HEK293 (cell line): Measurements from ENCODE around the gene SPINT2.

Source experiments
- CTCF ChIA-PET: fragments of 350-600 bp; formaldehyde crosslinking; extraction: SDS; loops from one replicate; lab custom pipeline; 2021; ENCODE audit warnings: antibody characterized with exemption; lab: Yijun Ruan, JAX
- POLR2A ChIA-PET: fragments of 300-600 bp; formaldehyde crosslinking; extraction: SDS; loops from one replicate; lab custom pipeline; 2020; ENCODE audit warnings: antibody characterized with exemption, inconsistent platforms; lab: Yijun Ruan, JAX
- H3K27ac ChIP-seq: fragments of 200-500 bp; sonication (Bioruptor generic); 2 replicates; pipeline ENCODE4 v1.5.1; 2014; ENCODE audit warnings: low read depth, low read length, control low read depth, inconsistent platforms; ENCODE audit errors: extremely low read depth
- H3K36me3 ChIP-seq, 2 experiments: fragments of 200-500 bp in 1 of 2; sonication (Bioruptor generic) in 1 of 2; 1 replicate in 1 of 2; 2 replicates in 1 of 2; pipeline ENCODE4 v1.5.1; 2014 to 2017; ENCODE audit warnings: inconsistent platforms in 2 of 2, low read length in 2 of 2; ENCODE audit not compliant: control insufficient read depth in 2 of 2, insufficient read depth in 1 of 2
- H3K4me1 ChIP-seq: fragments of 200-500 bp; sonication (Bioruptor generic); 2 replicates; pipeline ENCODE4 v1.5.1; 2014; ENCODE audit warnings: mild to moderate bottlenecking, low read length, inconsistent platforms; ENCODE audit not compliant: control insufficient read depth, insufficient read depth
- H3K4me3 ChIP-seq: 2 replicates; pipeline ENCODE4 v1.5.1; 2011; ENCODE audit warnings: low read depth, mild to moderate bottlenecking, control low read depth, low read length, moderate library complexity
- H3K9me3 ChIP-seq: fragments of 200-500 bp; sonication (Bioruptor generic); 2 replicates; pipeline ENCODE4 v1.5.1; 2014; ENCODE audit warnings: low read depth, low read length, inconsistent platforms; ENCODE audit not compliant: control insufficient read depth, insufficient read depth
- GLIS1 ChIP-seq: fragments of 450-650 bp; formaldehyde crosslinking; IDR thresholded peaks from 2 replicates; pipeline ENCODE4 v1.5.1; 2016; ENCODE audit warnings: missing biosample characterization, missing genetic modification characterization
- GLIS2 ChIP-seq: fragments of 450-650 bp; formaldehyde crosslinking; IDR thresholded peaks from 2 replicates; pipeline ENCODE4 v1.5.1; 2016; ENCODE audit warnings: missing biosample characterization, missing genetic modification characterization
- PBX3 ChIP-seq: sonication (generic); formaldehyde crosslinking; IDR thresholded peaks from 2 replicates; pipeline ENCODE4 v1.8.1; 2022; ENCODE audit warnings: mild to moderate bottlenecking, moderate library complexity, missing genetic modification reagents
- PRDM1 ChIP-seq: fragments of 450-650 bp; formaldehyde crosslinking; IDR thresholded peaks from 2 replicates; pipeline ENCODE4; 2016; ENCODE audit warnings: missing biosample characterization, missing genetic modification characterization
- REST ChIP-seq: fragments of 450-650 bp; formaldehyde crosslinking; IDR thresholded peaks from 2 replicates; pipeline ENCODE4 v1.5.1; 2016; ENCODE audit warnings: missing biosample characterization, missing genetic modification characterization
- WT1 ChIP-seq: fragments of 450-650 bp; formaldehyde crosslinking; IDR thresholded peaks from 2 replicates; pipeline ENCODE4 v1.5.1; 2016; ENCODE audit warnings: missing biosample characterization, missing genetic modification characterization
- ZNF175 ChIP-seq: fragments of 450-650 bp; formaldehyde crosslinking; IDR thresholded peaks from 2 replicates; pipeline ENCODE4 v1.5.1; 2016; ENCODE audit warnings: missing biosample characterization, missing genetic modification characterization
- ZNF184 ChIP-seq: fragments of 450-650 bp; IDR thresholded peaks from 2 replicates; pipeline ENCODE4 v1.5.1; 2018; ENCODE audit warnings: missing biosample characterization, mild to moderate bottlenecking, missing genetic modification characterization
- ZNF214 ChIP-seq: fragments of 450-650 bp; formaldehyde crosslinking; IDR thresholded peaks from 2 replicates; pipeline ENCODE4 v1.5.1; 2017; ENCODE audit warnings: missing biosample characterization, mild to moderate bottlenecking, missing genetic modification characterization, borderline replicate concordance
- ZNF223 ChIP-seq: fragments of 450-650 bp; formaldehyde crosslinking; IDR thresholded peaks from 2 replicates; pipeline ENCODE4 v1.5.1; 2016; ENCODE audit warnings: missing biosample characterization, missing genetic modification characterization
- ZNF404 ChIP-seq: fragments of 450-650 bp; formaldehyde crosslinking; IDR thresholded peaks from 2 replicates; pipeline ENCODE4 v1.5.1; 2017; ENCODE audit warnings: missing biosample characterization, missing genetic modification characterization
- ZNF510 ChIP-seq: fragments of 450-650 bp; formaldehyde crosslinking; IDR thresholded peaks from 2 replicates; pipeline ENCODE4 v1.5.1; 2018; ENCODE audit warnings: mild to moderate bottlenecking, missing genetic modification characterization, missing biosample characterization; ENCODE audit not compliant: insufficient replicate concordance
- ZNF558 ChIP-seq: fragments of 450-650 bp; formaldehyde crosslinking; IDR thresholded peaks from 2 replicates; pipeline ENCODE4 v1.5.1; 2016; ENCODE audit warnings: missing biosample characterization, missing genetic modification characterization
- ZNF660 ChIP-seq: fragments of 450-650 bp; IDR thresholded peaks from 2 replicates; pipeline ENCODE4 v1.5.1; 2018; ENCODE audit warnings: missing biosample characterization, mild to moderate bottlenecking, missing genetic modification characterization
- ZNF701 ChIP-seq: fragments of 450-650 bp; formaldehyde crosslinking; IDR thresholded peaks from 2 replicates; pipeline ENCODE4 v1.5.1; 2016; ENCODE audit warnings: missing biosample characterization, missing genetic modification characterization
- ZNF704 ChIP-seq: fragments of 450-650 bp; formaldehyde crosslinking; IDR thresholded peaks from 2 replicates; pipeline ENCODE4 v1.5.1; 2016; ENCODE audit warnings: missing biosample characterization, missing genetic modification characterization
- ZNF747 ChIP-seq: fragments of 450-650 bp; formaldehyde crosslinking; IDR thresholded peaks from 2 replicates; pipeline ENCODE4 v1.5.1; 2016; ENCODE audit warnings: missing biosample characterization, missing genetic modification characterization
- ZSCAN5A ChIP-seq: fragments of 450-650 bp; formaldehyde crosslinking; IDR thresholded peaks from 2 replicates; pipeline ENCODE4 v1.5.1; 2016; ENCODE audit warnings: missing biosample characterization, missing genetic modification characterization
- TF ChIP-seq, protein P1 (sequence below): fragments of 450-650 bp; formaldehyde crosslinking; IDR thresholded peaks from 2 replicates; pipeline ENCODE4 v1.5.1; 2016; ENCODE audit warnings: missing biosample characterization, missing genetic modification characterization
- TF ChIP-seq, protein P2 (sequence below): fragments of 450-650 bp; formaldehyde crosslinking; IDR thresholded peaks from 2 replicates; pipeline ENCODE4 v1.5.1; 2016; ENCODE audit warnings: missing biosample characterization, missing genetic modification characterization, low read depth

Gene SPINT2

DNA sequence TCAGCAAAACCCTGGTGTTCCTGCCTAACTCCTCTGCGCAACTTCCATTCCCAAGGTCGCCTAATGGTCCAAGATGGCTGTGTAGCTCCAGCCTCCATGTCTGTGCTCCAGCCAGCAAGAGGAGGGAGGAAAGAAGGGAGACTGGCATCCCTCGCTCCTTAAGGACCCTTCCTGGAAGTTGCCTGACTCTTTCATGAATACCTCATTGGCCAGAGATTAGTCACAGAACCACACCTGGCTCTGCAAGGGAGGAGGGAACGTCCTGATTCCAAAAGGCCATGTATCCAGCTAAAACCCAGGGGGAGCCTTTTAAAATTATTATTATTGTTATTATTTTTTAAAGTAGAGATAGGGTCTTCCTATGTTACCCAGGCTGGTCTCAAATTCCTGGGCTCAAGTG is 60.1 kb downstream of the SPINT2 start:
- Histone ChIP-seq H3K27ac (no peak overlapping the region), H3K9me3 (no peaks in the 10 kb centered on the region), H3K4me1 (peaks cover 8% of the 10 kb centered on the region), H3K36me3 (no peaks in the 10 kb centered on the region; a peak in 1 of 3 replicates), H3K4me3 (no peak overlapping the region)
- CTCF ChIA-PET = interaction anchor here (0.9 to 1.1 kb wide), 2 partner anchors 80 to 91 kb away, joined by 3 to 4 read pairs; no protein-coding TSS in a partner anchor
- POLR2A ChIA-PET = no interaction called here
- TF ChIP-seq ZNF184 (tag by site-specific recombination) = no peak
- TF ChIP-seq PRDM1 (tag by site-specific recombination) = no peak
- no peak for TF ChIP-seq ZNF558 (tag by site-specific recombination)
- no peak for TF ChIP-seq WT1 (tag by site-specific recombination)
- TF ChIP-seq PBX3 = no peak
- no peak for TF ChIP-seq ZNF214 (tag by site-specific recombination)

- ChIA-PET POLR2A (interaction anchor here (0.6 kb wide), 1 partner anchor 17 kb away, joined by 4 read pairs; no protein-coding TSS in a partner anchor), CTCF (interaction anchor here (0.6 to 1.4 kb wide), 4 partner anchors 8 to 423 kb away, joined by 3 read pairs; no protein-coding TSS in a partner anchor)
- Histone ChIP-seq H3K36me3 (no peaks in the 10 kb centered on the region; a peak in 1 of 3 replicates), H3K27ac (no peak overlapping the region), H3K4me3 (no peak overlapping the region), H3K4me1 (no peaks in the 10 kb centered on the region), H3K9me3 (no peaks in the 10 kb centered on the region)
- TF ChIP-seq GLIS1 (tag by site-specific recombination) (no peak), ZNF223 (tag by site-specific recombination) (no peak), ZNF701 (tag by site-specific recombination) (no peak), ZNF175 (no peak), ZNF704 (tag by site-specific recombination) (no peak), ZNF404 (no peak)
- TF ChIP-seq, protein P1, sequence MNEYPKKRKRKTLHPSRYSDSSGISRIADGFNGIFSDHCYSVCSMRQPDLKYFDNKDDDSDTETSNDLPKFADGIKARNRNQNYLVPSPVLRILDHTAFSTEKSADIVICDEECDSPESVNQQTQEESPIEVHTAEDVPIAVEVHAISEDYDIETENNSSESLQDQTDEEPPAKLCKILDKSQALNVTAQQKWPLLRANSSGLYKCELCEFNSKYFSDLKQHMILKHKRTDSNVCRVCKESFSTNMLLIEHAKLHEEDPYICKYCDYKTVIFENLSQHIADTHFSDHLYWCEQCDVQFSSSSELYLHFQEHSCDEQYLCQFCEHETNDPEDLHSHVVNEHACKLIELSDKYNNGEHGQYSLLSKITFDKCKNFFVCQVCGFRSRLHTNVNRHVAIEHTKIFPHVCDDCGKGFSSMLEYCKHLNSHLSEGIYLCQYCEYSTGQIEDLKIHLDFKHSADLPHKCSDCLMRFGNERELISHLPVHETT = no peak
- TF ChIP-seq, protein P2, sequence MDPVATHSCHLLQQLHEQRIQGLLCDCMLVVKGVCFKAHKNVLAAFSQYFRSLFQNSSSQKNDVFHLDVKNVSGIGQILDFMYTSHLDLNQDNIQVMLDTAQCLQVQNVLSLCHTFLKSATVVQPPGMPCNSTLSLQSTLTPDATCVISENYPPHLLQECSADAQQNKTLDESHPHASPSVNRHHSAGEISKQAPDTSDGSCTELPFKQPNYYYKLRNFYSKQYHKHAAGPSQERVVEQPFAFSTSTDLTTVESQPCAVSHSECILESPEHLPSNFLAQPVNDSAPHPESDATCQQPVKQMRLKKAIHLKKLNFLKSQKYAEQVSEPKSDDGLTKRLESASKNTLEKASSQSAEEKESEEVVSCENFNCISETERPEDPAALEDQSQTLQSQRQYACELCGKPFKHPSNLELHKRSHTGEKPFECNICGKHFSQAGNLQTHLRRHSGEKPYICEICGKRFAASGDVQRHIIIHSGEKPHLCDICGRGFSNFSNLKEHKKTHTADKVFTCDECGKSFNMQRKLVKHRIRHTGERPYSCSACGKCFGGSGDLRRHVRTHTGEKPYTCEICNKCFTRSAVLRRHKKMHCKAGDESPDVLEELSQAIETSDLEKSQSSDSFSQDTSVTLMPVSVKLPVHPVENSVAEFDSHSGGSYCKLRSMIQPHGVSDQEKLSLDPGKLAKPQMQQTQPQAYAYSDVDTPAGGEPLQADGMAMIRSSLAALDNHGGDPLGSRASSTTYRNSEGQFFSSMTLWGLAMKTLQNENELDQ = no peak
Observed at GRCh38 chr19:38326591-38326990, 62.2 kb downstream of the SPINT2 start.

DNA sequence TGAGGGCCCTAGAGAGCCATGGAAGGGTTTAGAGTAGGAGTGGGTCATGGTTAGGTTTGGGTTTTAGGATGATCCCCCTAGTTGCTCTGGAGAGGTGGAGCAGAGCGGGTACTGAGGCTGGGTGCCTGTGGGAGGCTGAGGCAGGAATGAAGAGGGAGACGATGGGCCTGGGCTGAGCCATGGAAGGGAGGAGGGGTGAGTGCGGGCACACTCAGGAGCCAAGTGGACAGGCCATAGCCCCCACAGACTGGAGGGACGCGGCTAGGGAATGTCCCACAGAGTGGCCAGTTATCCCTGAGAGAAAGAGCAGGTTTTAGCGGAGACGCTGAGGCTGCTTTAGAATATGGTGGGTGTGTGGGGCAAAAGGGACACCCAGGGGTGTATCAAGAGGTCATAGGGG is 65.3 kb downstream of the SPINT2 start:
- POLR2A ChIA-PET = no interaction called here
- no peak overlapping the region for H3K27ac ChIP-seq
- H3K9me3 ChIP-seq = no peaks in the 10 kb centered on the region
- H3K36me3 ChIP-seq = no peaks in the 10 kb centered on the region; a peak in 1 of 3 replicates
- H3K4me3 ChIP-seq = no peak overlapping the region
- CTCF ChIA-PET = interaction anchor here (1.0 to 9.9 kb wide), 2 partner anchors 62 to 86 kb away, joined by 4 to 183 read pairs; no protein-coding TSS in a partner anchor
- no peaks in the 10 kb centered on the region for H3K4me1 ChIP-seq
- TF ChIP-seq ZNF747 (tag by site-specific recombination) (no peak), ZNF510 (tag by site-specific recombination) (no peak), REST (tag by site-specific recombination) (no peak), ZSCAN5A (no peak), GLIS2 (tag by site-specific recombination) (no peak), ZNF660 (tag by site-specific recombination) (no peak)
